ENCODE results near the gene CST1. TPM values are rescaled to one million over a fixed set of nuclear protein-coding genes. Genes with fewer than 3 reads are reported as not detected.
"Not testable (repeated sequence)": the region's sequence is repeated elsewhere in the genome, so short reads cannot be mapped to it uniquely, and the experiment has no call there.

The CST1 gene
- total RNA-seq, 4 donors from 2014 or later = not detected

- intact Hi-C loops (cut with DNase I; ENCODE audit: low total_unique reads) = no loop called here
- DNase-seq (no peak), ATAC-seq (no peak)
- Histone ChIP-seq H3K4me1 (no peaks in the 10 kb centered on the region), H3K4me3 (no peak overlapping the region), H3K9me3 (no peaks in the 10 kb centered on the region), H3K36me3 (no peaks in the 10 kb centered on the region), H3K27ac (no peak overlapping the region), H3K27me3 (no peaks in the 10 kb centered on the region)
- in situ Hi-C loops (cut with MboI; ENCODE audit: low sequenced_read_pairs in 4 of 4) = no loop called here
- TF ChIP-seq POLR2A (IDR thresholded peaks at IDR 0.05) = no peak
- TF ChIP-seq CTCF (IDR thresholded peaks at IDR 0.05 in 4 of 5, conservative IDR thresholded peaks at IDR 0.05 in 1 of 5) = no peak
Measured at GRCh38 chr20:23749746-23750145, 989 bp downstream of the CST1 start.

- H3K36me3 ChIP-seq; H3K4me1 ChIP-seq; intact Hi-C loops (cut with DNase I; ENCODE audit: low total_unique reads); H3K9me3 ChIP-seq; H3K27me3 ChIP-seq; DNase-seq; H3K27ac ChIP-seq; ATAC-seq; H3K4me3 ChIP-seq; in situ Hi-C loops (cut with MboI; ENCODE audit: low sequenced_read_pairs in 4 of 4): not testable (repeated sequence)
Measured at GRCh38 chr20:23748975-23749374, 1.8 kb downstream of the CST1 start.

- in situ Hi-C loops (cut with MboI; ENCODE audit: low sequenced_read_pairs in 4 of 4); H3K27me3 ChIP-seq; DNase-seq; H3K27ac ChIP-seq; H3K36me3 ChIP-seq; intact Hi-C loops (cut with DNase I; ENCODE audit: low total_unique reads); H3K4me3 ChIP-seq; ATAC-seq; H3K9me3 ChIP-seq; H3K4me1 ChIP-seq: not testable (repeated sequence)
Measured at GRCh38 chr20:23747551-23747950, 3.2 kb downstream of the CST1 start.

- H3K4me3 ChIP-seq; ATAC-seq; DNase-seq; H3K9me3 ChIP-seq; H3K36me3 ChIP-seq; H3K27me3 ChIP-seq; H3K4me1 ChIP-seq; H3K27ac ChIP-seq; in situ Hi-C loops (cut with MboI; ENCODE audit: low sequenced_read_pairs in 4 of 4); intact Hi-C loops (cut with DNase I; ENCODE audit: low total_unique reads): not testable (repeated sequence)
Measured at GRCh38 chr20:23747092-23747491, 3.6 kb downstream of the CST1 start.

- H3K27ac ChIP-seq = no peak overlapping the region
- intact Hi-C loops (cut with DNase I; ENCODE audit: low total_unique reads) = no loop called here
- no peaks in the 10 kb centered on the region for H3K27me3 ChIP-seq
- TF ChIP-seq CTCF (IDR thresholded peaks at IDR 0.05 in 4 of 5, conservative IDR thresholded peaks at IDR 0.05 in 1 of 5) (no peak), POLR2A (IDR thresholded peaks at IDR 0.05) (no peak)
- no peak overlapping the region for H3K4me3 ChIP-seq
- H3K36me3 ChIP-seq = no peaks in the 10 kb centered on the region
- no peaks in the 10 kb centered on the region for H3K4me1 ChIP-seq
- ATAC-seq = no peak
- DNase-seq = no peak
- in situ Hi-C loops (cut with MboI; ENCODE audit: low sequenced_read_pairs in 4 of 4) = no loop called here
- H3K9me3 ChIP-seq = no peaks in the 10 kb centered on the region
Measured at GRCh38 chr20:23746321-23746720, 4.4 kb downstream of the CST1 start.

- Histone ChIP-seq H3K4me3 (no peak overlapping the region), H3K27me3 (no peaks in the 10 kb centered on the region), H3K9me3 (no peaks in the 10 kb centered on the region), H3K27ac (no peak overlapping the region), H3K36me3 (no peaks in the 10 kb centered on the region), H3K4me1 (no peaks in the 10 kb centered on the region)
- in situ Hi-C loops (cut with MboI; ENCODE audit: low sequenced_read_pairs in 4 of 4) (no loop called here), intact Hi-C loops (cut with DNase I; ENCODE audit: low total_unique reads) (no loop called here)
- DNase-seq (no peak), ATAC-seq (no peak)
- TF ChIP-seq POLR2A (IDR thresholded peaks at IDR 0.05) (no peak), CTCF (IDR thresholded peaks at IDR 0.05 in 4 of 5, conservative IDR thresholded peaks at IDR 0.05 in 1 of 5) (no peak)
Measured at GRCh38 chr20:23745247-23745646, 5.5 kb downstream of the CST1 start.
